GM10266 (cell line): ENCODE data around the gene MAPRE2.

Experiments used
- DNase-seq: peaks from one replicate; pipeline ENCODE4 v3.0.0; 2012; ENCODE audit errors: extremely low spot score
- TF ChIP-seq, protein P1 (sequence below): IDR thresholded peaks from 2 replicates; pipeline ENCODE4 v1.5.1; 2012; ENCODE audit warnings: mild to moderate bottlenecking, low read depth; ENCODE audit not compliant: control insufficient read depth, insufficient read depth; ENCODE audit errors: missing control alignments

The MAPRE2 gene

DNA sequence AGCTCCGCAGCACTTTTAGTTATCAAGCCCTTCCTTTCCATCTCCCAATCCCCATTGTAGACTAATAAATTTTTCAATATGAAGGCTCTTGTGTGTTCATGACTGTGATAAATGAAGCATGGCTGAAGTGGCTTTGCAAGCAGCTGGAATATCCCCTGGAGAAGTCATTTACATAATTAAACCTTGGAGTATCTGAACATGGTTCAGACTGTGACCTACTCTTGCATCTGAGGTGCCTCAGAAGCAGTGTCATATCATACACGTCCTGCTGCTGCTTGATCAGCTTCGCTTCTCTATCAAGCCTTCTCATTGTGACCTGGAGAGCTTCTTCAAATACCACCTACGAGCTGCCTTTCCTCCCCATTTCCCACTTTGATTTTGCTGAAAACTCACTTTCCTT, 151.2 kb downstream of the MAPRE2 start:
- no peak for DNase-seq

More for the DNA sequence above, 151.2 kb downstream of the MAPRE2 start:
- TF ChIP-seq, protein P1, sequence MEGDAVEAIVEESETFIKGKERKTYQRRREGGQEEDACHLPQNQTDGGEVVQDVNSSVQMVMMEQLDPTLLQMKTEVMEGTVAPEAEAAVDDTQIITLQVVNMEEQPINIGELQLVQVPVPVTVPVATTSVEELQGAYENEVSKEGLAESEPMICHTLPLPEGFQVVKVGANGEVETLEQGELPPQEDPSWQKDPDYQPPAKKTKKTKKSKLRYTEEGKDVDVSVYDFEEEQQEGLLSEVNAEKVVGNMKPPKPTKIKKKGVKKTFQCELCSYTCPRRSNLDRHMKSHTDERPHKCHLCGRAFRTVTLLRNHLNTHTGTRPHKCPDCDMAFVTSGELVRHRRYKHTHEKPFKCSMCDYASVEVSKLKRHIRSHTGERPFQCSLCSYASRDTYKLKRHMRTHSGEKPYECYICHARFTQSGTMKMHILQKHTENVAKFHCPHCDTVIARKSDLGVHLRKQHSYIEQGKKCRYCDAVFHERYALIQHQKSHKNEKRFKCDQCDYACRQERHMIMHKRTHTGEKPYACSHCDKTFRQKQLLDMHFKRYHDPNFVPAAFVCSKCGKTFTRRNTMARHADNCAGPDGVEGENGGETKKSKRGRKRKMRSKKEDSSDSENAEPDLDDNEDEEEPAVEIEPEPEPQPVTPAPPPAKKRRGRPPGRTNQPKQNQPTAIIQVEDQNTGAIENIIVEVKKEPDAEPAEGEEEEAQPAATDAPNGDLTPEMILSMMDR = no peak
